Osteoblast (primary cell): ENCODE measurements around the gene GOT1. TPM values are rescaled to one million over a fixed set of nuclear protein-coding genes. Genes with fewer than 3 reads are reported as not detected.

ENCODE experiments used
- DNase-seq: peaks from one replicate; pipeline ENCODE4 v3.0.0; 2011; ENCODE audit warnings: low spot score, mixed read lengths; ENCODE audit not compliant: insufficient read length; ENCODE audit errors: missing footprints
- H2AFZ ChIP-seq: 2 replicates; pipeline ENCODE4 v1.6.0; 2011; ENCODE audit warnings: mild to moderate bottlenecking, low read length
- H3K27ac ChIP-seq: 2 replicates; pipeline ENCODE4 v1.5.1; 2011; ENCODE audit warnings: mild to moderate bottlenecking, low read depth, low read length, moderate library complexity
- H3K27me3 ChIP-seq: 2 replicates; pipeline ENCODE4 v1.6.0; 2012; ENCODE audit warnings: mild to moderate bottlenecking, control low read depth, inconsistent platforms, low read length, moderate library complexity; ENCODE audit not compliant: insufficient read depth
- H3K36me3 ChIP-seq: 2 replicates; pipeline ENCODE4 v1.5.1; 2011; ENCODE audit warnings: mild to moderate bottlenecking, low read length, control low read depth, moderate library complexity; ENCODE audit not compliant: insufficient read depth
- H3K4me1 ChIP-seq: 2 replicates; pipeline ENCODE4 v1.5.1; 2011; ENCODE audit warnings: mild to moderate bottlenecking, low read length, control low read depth, moderate library complexity; ENCODE audit not compliant: insufficient read depth
- H3K4me2 ChIP-seq: 2 replicates; pipeline ENCODE4 v1.6.0; 2011; ENCODE audit warnings: mild to moderate bottlenecking, low read length; ENCODE audit not compliant: insufficient read depth
- H3K4me3 ChIP-seq: fragments of 200-600 bp; sonication (generic); 3 replicates; pipeline ENCODE4 v1.5.1; 2012; ENCODE audit warnings: mild to moderate bottlenecking, low read length, inconsistent platforms; ENCODE audit not compliant: insufficient read depth
- H3K79me2 ChIP-seq: 2 replicates; pipeline ENCODE4 v1.6.0; 2012; ENCODE audit warnings: mild to moderate bottlenecking, low read length, control low read depth, inconsistent platforms; ENCODE audit not compliant: insufficient read depth
- H3K9me3 ChIP-seq: 2 replicates; pipeline ENCODE4 v1.5.1; 2011; ENCODE audit warnings: low read depth, low read length, control low read depth
- H4K20me1 ChIP-seq: 2 replicates; pipeline ENCODE4 v1.6.0; 2012; ENCODE audit warnings: mild to moderate bottlenecking, low read length, control low read depth; ENCODE audit not compliant: insufficient read depth
- total RNA-seq: library from RNA; depleted of rRNA; stranded (reverse); fragments of >200 nt; gene quantifications from 2 replicates; pipeline ENCODE4 v1.2.3, GENCODE V29; 2012
- TF ChIP-seq, protein P1 (sequence below): IDR thresholded peaks from 2 replicates; pipeline ENCODE4 v1.5.1; 2011; ENCODE audit warnings: mild to moderate bottlenecking, low read depth, low read length, moderate library complexity; ENCODE audit errors: extremely low read depth

Gene GOT1
- total RNA-seq, 1 donor, result 42.7 TPM

DNA sequence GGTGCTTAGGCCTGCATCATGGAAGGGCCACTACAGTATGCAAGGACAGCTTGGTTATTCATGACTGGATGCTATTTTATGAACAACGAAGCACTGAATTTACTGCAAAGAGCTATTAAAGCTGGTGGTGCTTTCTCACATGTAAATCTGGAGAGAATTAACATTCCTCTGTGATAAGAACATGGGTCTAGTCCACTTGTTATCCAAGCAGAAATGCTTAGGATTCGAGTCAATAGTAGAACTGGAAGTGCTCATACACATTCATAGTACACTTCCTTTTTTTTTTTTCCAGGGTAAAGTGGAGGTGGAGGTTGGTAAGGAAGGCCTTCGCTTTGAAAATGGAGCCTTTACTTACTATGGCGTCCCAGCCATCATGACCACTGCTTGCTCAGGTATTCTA, 66.3 kb downstream of the GOT1 start:
- TF ChIP-seq, protein P1, sequence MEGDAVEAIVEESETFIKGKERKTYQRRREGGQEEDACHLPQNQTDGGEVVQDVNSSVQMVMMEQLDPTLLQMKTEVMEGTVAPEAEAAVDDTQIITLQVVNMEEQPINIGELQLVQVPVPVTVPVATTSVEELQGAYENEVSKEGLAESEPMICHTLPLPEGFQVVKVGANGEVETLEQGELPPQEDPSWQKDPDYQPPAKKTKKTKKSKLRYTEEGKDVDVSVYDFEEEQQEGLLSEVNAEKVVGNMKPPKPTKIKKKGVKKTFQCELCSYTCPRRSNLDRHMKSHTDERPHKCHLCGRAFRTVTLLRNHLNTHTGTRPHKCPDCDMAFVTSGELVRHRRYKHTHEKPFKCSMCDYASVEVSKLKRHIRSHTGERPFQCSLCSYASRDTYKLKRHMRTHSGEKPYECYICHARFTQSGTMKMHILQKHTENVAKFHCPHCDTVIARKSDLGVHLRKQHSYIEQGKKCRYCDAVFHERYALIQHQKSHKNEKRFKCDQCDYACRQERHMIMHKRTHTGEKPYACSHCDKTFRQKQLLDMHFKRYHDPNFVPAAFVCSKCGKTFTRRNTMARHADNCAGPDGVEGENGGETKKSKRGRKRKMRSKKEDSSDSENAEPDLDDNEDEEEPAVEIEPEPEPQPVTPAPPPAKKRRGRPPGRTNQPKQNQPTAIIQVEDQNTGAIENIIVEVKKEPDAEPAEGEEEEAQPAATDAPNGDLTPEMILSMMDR, result no peak
- no peaks in the 10 kb centered on the region for H3K9me3 ChIP-seq
- no peaks in the 10 kb centered on the region for H3K36me3 ChIP-seq
- no peak overlapping the region for H3K4me2 ChIP-seq
- H3K4me1 ChIP-seq, result peaks cover 8% of the 10 kb centered on the region
- H2AFZ ChIP-seq, result no peak overlapping the region
- no peak for DNase-seq
- no peaks in the 10 kb centered on the region for H4K20me1 ChIP-seq
- no peak overlapping the region for H3K4me3 ChIP-seq
- no peaks in the 10 kb centered on the region for H3K27me3 ChIP-seq
- no peak overlapping the region for H3K27ac ChIP-seq
- H3K79me2 ChIP-seq, result no peaks in the 10 kb centered on the region

DNA sequence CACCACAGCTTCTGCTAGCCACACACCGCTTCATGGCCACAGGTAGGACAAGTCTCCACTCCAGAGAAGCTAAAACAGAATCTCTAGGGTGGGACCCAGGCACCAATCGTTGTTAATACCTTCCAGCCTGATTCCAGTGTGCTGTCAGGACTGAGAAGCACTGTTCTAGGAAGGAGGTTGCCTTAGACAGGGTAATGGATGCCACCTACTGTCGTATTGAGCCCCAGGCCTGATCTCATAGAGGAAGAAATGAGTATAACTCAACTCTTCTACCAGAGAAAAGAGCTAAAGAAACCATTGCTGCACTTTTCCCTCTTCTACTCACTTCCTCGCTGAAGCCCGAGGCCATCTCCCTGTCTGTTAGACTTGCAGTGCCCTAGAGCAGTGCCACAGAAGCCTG, 69.5 kb downstream of the GOT1 start:
- Histone ChIP-seq H3K4me1 (no peaks in the 10 kb centered on the region), H3K36me3 (no peaks in the 10 kb centered on the region), H3K27me3 (peaks cover 6% of the 10 kb centered on the region), H3K9me3 (no peaks in the 10 kb centered on the region), H3K4me2 (no peak overlapping the region), H2AFZ (no peak overlapping the region), H3K27ac (no peak overlapping the region), H4K20me1 (no peaks in the 10 kb centered on the region), H3K79me2 (no peaks in the 10 kb centered on the region), H3K4me3 (no peak overlapping the region)
- no peak for DNase-seq
- TF ChIP-seq, protein P1, result peak; percentile 13

DNA sequence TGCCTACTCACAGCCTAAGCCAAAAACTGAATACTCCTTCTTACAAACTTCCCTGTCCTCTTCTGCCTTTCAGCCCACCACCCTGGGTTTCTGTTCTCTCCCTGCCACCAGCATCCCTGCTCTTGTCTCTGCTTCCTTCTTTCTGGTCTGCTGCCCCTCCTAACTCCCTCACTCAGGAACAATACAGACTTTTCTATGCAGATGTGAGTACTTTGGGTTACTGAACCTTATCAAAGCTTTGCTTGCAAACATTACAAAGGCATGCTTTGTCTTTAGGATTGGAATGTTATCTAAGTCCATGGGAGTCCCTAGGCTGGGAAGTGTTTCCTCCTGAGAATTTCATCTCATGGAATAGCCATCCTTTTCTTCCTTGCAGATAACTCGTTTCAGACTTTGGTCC, 72.3 kb downstream of the GOT1 start:
- Histone ChIP-seq H2AFZ (no peak overlapping the region), H3K27me3 (peaks cover 8% of the 10 kb centered on the region), H3K27ac (no peak overlapping the region), H3K4me2 (no peak overlapping the region), H3K4me1 (no peaks in the 10 kb centered on the region), H4K20me1 (no peaks in the 10 kb centered on the region), H3K79me2 (no peaks in the 10 kb centered on the region), H3K9me3 (no peaks in the 10 kb centered on the region), H3K36me3 (no peaks in the 10 kb centered on the region), H3K4me3 (no peak overlapping the region)
- DNase-seq, result no peak
- TF ChIP-seq, protein P1, result no peak

- no peak for DNase-seq
- Histone ChIP-seq H3K27ac (no peak overlapping the region), H3K9me3 (no peaks in the 10 kb centered on the region), H3K36me3 (no peaks in the 10 kb centered on the region), H2AFZ (no peak overlapping the region), H3K4me2 (no peak overlapping the region), H3K27me3 (peaks cover 10% of the 10 kb centered on the region), H4K20me1 (no peaks in the 10 kb centered on the region), H3K4me1 (no peaks in the 10 kb centered on the region), H3K4me3 (no peak overlapping the region), H3K79me2 (no peaks in the 10 kb centered on the region)
- TF ChIP-seq, protein P1, result no peak
Measured at GRCh38 chr10:99357691-99358090, 72.7 kb downstream of the GOT1 start.
